Right cardiac atrium (tissue), 5 donors: Measurements from ENCODE around the gene FGF14. TPM values are rescaled to one million over a fixed set of nuclear protein-coding genes. Genes with fewer than 3 reads are reported as not detected.

ENCODE experiments used
- ATAC-seq, 2 donors: fragments of 200-7000 bp; cut with Tn5 transposase; one replicate each; pipeline versions ENCODE4 v1.8.0 to v1.9.1; 2020; ENCODE audit warnings: moderate library complexity in 2 of 2, mild to moderate bottlenecking in 1 of 2
- DNase-seq, 3 donors: peaks; one replicate each; pipeline ENCODE4 v3.0.0-alpha.2; 2020
- H3K27ac ChIP-seq: one replicate; pipeline ENCODE4 v1.5.1; 2013; ENCODE audit warnings: mild to moderate bottlenecking, low read length, control low read depth, moderate library complexity
- H3K27me3 ChIP-seq: one replicate; pipeline ENCODE4 v1.6.1; 2013; ENCODE audit not compliant: control insufficient read depth, insufficient read depth
- H3K4me1 ChIP-seq: one replicate; pipeline ENCODE4 v1.6.1; 2013; ENCODE audit warnings: low read length; ENCODE audit not compliant: control insufficient read depth, insufficient read depth
- H3K4me3 ChIP-seq: one replicate; pipeline ENCODE4 v1.5.1; 2013; ENCODE audit warnings: low read length, control low read depth
- H3K9me3 ChIP-seq: one replicate; pipeline ENCODE4 v1.6.1; 2013; ENCODE audit warnings: low read length; ENCODE audit not compliant: control insufficient read depth
- WGBS: extraction: QIAGEN DNeasy Blood & Tissue Kit; methylation state at CpG from one replicate; pipeline ENCODE4 v1.1.7; 2013; 5-methylcytosine and 5-hydroxymethylcytosine counted together
- intact Hi-C, 4 donors: fragments of 100-400 bp; cut with DNase I; formaldehyde crosslinking; loops; one replicate each; pipeline versions ENCODE4 v1.11.0 to v1.14.0; 2022 to 2023
- polyA plus RNA-seq: library from polyadenylated mRNA; stranded (reverse); fragments of 200-250 nt; gene quantifications from one replicate; pipeline ENCODE4 v1.2.3, GENCODE V29; 2013
- total RNA-seq, 4 donors: library from RNA; stranded (reverse); fragmentation: NEBNext Ultra II Directional; extraction: Animal tissue kit (Norgen Biotek cat#: 25700); gene quantifications; one replicate each; pipeline ENCODE4 v1.2.1, GENCODE V29; 2021
- donor health status: healthy with polysubstance abuse.
- donor health status: DM: no; HTN: yes; CAD: no.
- donor health status: DM: no; HTN: no; CAD: no.
- donor health status: DM: no; HTN: yes; CAD: no; lungs with severe emphysema.
- donor health status: DM: yes; HTN: yes; CAD: no.

FGF14 gene
- total and polyA plus RNA-seq, 5 donors, result 0.54 to 4.9 (median 3.0) TPM

DNA sequence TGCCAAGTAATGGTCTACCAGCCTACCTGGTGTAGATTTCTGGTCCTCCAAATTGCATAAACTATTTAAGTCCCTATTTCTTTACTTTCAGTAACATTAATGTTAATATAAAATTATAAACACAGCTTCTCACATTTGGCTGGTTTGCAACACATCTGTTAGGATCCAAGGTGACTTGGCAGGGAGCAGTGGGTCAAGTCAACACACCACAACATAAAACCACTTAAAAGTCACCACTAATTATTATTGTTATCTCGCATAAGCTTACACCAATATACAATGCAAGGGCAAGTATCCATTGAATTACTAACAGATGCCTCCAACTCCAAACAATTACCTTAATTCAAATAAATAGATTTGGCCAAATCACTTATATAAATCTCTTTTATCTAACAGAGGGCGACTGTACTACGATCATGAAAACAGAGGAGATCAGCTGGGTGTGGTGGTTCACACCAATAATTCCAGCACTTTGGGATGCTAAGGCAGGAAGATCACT, 74.7 kb downstream of the FGF14 start:
- Histone ChIP-seq H3K4me1 (no peaks in the 10 kb centered on the region), H3K27me3 (no peaks in the 10 kb centered on the region), H3K9me3 (no peaks in the 10 kb centered on the region), H3K27ac (no peak overlapping the region), H3K4me3 (no peak overlapping the region)
- intact Hi-C loops, result no loop called here
- WGBS, result 76% methylated on average over 3 of the region's 3 CpGs
- DNase-seq (no peak), ATAC-seq (no peak)

DNA sequence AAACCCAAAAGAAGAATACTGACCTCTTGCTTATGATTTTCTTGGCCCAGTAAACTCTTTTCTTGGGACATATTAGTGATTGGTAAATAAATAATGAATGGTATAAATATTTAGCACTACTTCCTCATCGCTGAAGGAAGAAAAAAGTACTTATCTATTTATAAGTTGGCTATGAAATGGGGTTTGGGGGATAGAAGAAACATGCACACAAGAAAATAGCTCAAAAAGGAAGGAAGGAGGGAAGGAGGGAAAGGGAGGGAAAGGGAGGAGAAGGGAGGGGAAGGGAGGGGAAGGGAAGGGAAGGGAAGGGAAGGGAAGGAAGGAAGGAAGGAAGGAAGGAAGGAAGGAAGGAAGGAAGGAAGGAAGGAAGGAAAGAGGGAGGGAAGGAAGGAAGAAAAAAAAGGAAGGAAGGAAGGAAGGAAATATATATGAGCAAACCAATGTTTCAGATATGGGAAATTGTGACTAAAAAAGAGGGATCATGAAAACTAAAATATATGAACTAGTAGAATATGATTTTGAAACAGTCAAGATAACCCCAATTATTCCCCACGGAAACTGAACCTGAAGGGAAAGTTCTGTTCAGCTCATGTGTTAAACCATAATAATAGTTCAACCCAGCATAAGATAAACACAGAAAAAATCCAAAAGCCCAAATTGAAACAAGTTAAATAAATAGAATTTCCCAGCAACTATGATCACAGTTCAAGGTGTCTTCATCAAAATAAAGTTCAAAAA, 75.3 kb downstream of the FGF14 start:
- no peak overlapping the region for H3K4me3 ChIP-seq
- intact Hi-C loops, result no loop called here
- H3K27me3 ChIP-seq, result no peaks in the 10 kb centered on the region
- no peak for DNase-seq
- ATAC-seq, result no peak
- no peak overlapping the region for H3K27ac ChIP-seq
- H3K4me1 ChIP-seq, result no peaks in the 10 kb centered on the region
- 67% methylated on average over 2 of the region's 2 CpGs for WGBS
- H3K9me3 ChIP-seq, result no peaks in the 10 kb centered on the region

DNA sequence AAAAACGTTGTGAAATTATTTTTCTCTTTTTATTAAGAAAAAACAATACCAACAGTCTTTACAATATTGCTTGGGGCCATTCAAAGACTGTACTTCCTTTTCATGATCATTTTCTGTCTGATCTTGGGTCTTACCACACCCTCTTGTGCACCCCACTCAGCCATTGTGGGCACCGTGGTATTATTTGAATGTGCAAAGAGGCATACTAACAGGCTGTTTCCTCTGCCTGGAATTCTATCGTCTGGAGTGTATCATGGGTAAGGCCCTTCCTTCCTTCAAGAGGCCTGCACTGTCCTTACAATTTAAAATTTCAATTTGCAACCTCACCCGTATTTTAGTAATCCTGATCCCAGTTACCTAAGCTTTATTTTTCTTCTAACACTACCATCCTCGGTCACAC, 76.5 kb downstream of the FGF14 start:
- no peak overlapping the region for H3K27ac ChIP-seq
- 54% methylated on average over 5 of the region's 5 CpGs for WGBS
- no peak overlapping the region for H3K4me3 ChIP-seq
- ATAC-seq (no peak), DNase-seq (no peak)
- intact Hi-C loops, result no loop called here
- H3K9me3 ChIP-seq, result no peaks in the 10 kb centered on the region
- no peaks in the 10 kb centered on the region for H3K4me1 ChIP-seq
- H3K27me3 ChIP-seq, result no peaks in the 10 kb centered on the region

DNA sequence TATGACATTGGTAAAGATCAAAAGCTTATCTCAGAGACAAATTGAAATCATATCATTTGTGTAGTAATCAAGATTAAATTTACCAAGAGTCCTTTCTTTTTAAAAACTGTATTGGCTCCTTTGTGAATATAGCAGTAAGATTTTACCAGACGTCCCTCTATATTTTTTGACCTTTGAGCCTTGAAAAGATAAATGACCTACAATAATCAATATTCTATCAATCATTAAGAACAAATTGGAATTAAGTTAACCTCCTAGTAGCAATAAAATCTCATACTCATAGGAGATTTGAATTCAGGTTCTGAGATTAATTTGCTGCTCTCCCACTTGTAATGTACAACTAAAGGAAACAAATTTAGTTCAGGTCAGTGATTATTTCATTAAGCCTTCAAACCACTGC, 78.3 kb downstream of the FGF14 start:
- H3K4me1 ChIP-seq, result peaks cover 5% of the 10 kb centered on the region
- intact Hi-C loops, result no loop called here
- no peaks in the 10 kb centered on the region for H3K27me3 ChIP-seq
- DNase-seq, result no peak
- H3K9me3 ChIP-seq, result no peaks in the 10 kb centered on the region
- 83% methylated on average over 1 of the region's 1 CpG for WGBS
- ATAC-seq, result no peak
- no peak overlapping the region for H3K27ac ChIP-seq
- H3K4me3 ChIP-seq, result no peak overlapping the region

DNA sequence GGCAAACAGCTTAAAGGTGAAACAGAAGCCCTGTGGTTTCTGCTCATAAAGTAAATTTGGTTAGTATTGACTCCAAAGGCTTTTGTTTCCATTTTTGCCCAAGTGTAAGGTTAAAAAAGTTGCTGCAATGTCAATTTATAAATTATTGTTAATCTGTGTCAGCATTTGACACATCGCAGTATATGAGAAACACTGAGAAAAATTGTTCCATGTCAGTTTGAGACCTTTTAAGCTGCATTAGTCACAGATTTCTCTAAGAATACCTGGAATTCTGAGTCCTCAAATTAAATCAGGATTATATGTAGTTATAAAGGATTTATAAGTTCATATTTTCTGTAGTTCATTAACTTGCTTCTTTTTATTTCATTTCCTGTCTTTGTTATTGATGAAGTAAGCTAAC, 78.8 kb downstream of the FGF14 start:
- WGBS, result 96% methylated on average over 1 of the region's 1 CpG
- DNase-seq (no peak), ATAC-seq (no peak)
- H3K4me1 ChIP-seq, result peaks cover 9% of the 10 kb centered on the region
- no peaks in the 10 kb centered on the region for H3K27me3 ChIP-seq
- no peak overlapping the region for H3K27ac ChIP-seq
- no peak overlapping the region for H3K4me3 ChIP-seq
- intact Hi-C loops, result no loop called here
- no peaks in the 10 kb centered on the region for H3K9me3 ChIP-seq

DNA sequence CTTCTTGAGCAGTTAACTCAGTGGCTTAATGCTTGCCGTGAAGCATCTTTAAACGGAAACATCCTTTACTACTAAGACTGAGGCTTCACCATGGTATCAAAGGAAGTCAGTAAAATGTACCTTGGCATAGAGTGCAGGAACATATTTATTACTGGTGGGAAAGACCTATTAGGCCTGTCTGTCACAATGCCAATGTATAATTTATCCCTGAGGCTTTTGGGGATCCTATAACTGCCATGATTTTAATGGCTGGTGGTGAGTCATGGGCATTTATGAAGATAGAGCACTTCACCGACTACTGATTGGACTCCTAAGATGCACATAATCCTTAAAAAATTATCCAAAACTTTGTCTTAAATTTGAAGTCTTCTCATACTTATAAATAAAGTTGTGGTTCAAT, 79.6 kb downstream of the FGF14 start:
- no peak for ATAC-seq
- Histone ChIP-seq H3K27me3 (no peaks in the 10 kb centered on the region), H3K27ac (no peak overlapping the region), H3K4me1 (peaks cover 12% of the 10 kb centered on the region), H3K4me3 (no peak overlapping the region), H3K9me3 (no peaks in the 10 kb centered on the region)
- no peak for DNase-seq
- intact Hi-C loops, result no loop called here
- 90% methylated on average over 3 of the region's 3 CpGs for WGBS

DNA sequence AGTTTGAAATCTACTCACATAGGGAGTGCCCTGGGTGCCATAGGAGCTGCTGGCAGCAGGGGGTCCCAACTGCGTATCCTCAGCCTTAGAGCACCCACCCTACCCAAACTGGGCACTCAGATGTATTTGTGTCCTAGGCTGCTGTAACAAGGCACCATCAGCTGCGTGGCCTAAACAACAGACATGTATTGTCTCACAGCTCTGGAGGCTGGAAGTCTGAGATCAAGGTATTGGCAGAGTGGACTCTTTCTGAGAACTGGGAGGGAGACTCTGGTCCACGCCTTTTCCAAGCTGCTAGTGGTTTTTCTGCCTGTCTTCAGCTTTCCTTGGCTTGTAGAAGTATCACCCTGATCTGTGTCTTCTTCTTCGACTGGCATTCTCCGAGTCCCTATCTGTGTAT, 83.6 kb downstream of the FGF14 start:
- Histone ChIP-seq H3K9me3 (no peaks in the 10 kb centered on the region), H3K27me3 (no peaks in the 10 kb centered on the region), H3K4me3 (no peak overlapping the region), H3K4me1 (peaks cover 12% of the 10 kb centered on the region), H3K27ac (peak overlapping the region; percentile 90)
- ATAC-seq, result peak; percentile 37 to 38
- intact Hi-C loops, result loop anchor here in 1 of 4 donors (10.0 kb wide), 1 partner anchor 77 kb away; no protein-coding TSS in a partner anchor
- peak in 1 of 3 donors; percentile 64 for DNase-seq
- WGBS, result 72% methylated on average over 5 of the region's 5 CpGs

DNA sequence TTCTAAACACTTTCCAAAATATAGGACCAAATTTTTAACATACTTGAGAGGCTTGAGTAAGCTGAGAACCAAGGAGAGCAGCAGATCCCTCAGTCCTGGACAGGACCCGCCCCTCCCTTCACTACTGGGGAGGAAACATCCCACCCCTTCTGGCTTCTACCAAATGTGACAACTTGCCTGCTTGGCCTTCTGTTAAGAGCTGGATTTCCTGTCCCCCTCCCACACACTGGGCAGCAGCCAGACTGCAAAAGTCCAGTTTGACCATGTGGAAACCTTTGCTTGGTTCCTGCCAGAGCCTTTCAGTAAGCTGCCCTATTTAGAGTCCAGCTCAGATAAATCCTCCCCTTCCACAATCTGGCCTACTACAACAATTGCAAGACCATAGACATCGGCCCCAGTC, 84.3 kb downstream of the FGF14 start:
- intact Hi-C loops, result loop anchor here in 1 of 4 donors (10.0 kb wide), 1 partner anchor 77 kb away; no protein-coding TSS in a partner anchor
- no peaks in the 10 kb centered on the region for H3K9me3 ChIP-seq
- peaks cover 12% of the 10 kb centered on the region for H3K4me1 ChIP-seq
- ATAC-seq, result peak; percentile 97 to 99
- no peak overlapping the region for H3K4me3 ChIP-seq
- H3K27me3 ChIP-seq, result no peaks in the 10 kb centered on the region
- peak; percentile 94 to 96 (median 94) for DNase-seq
- WGBS, result 31% methylated on average over 2 of the region's 2 CpGs
- peak overlapping the region; percentile 90 for H3K27ac ChIP-seq

DNA sequence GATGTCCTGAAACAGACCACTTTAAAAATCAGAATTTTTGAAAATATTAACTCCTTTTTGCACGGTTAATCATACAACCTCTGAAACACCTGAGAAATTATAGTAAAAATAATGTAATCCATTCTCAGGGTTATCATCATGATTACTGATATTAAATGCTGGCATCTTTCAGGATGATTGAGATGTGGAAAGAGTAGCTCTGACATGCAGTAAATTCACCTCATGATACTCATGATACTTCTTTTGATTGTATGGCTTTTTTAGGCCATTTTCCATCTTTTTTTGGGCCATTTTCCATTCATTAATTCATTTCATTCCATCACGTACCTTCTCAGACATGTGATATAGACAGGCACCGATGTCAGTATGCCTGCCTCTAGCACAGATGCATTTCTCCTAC, 85.1 kb downstream of the FGF14 start:
- 88% methylated on average over 3 of the region's 3 CpGs for WGBS
- H3K27me3 ChIP-seq, result no peaks in the 10 kb centered on the region
- ATAC-seq, result no peak
- no peak overlapping the region for H3K4me3 ChIP-seq
- DNase-seq, result no peak
- peaks cover 12% of the 10 kb centered on the region for H3K4me1 ChIP-seq
- no peak overlapping the region for H3K27ac ChIP-seq
- no peaks in the 10 kb centered on the region for H3K9me3 ChIP-seq
- intact Hi-C loops, result loop anchor here in 1 of 4 donors (10.0 kb wide), 1 partner anchor 78 kb away; no protein-coding TSS in a partner anchor

DNA sequence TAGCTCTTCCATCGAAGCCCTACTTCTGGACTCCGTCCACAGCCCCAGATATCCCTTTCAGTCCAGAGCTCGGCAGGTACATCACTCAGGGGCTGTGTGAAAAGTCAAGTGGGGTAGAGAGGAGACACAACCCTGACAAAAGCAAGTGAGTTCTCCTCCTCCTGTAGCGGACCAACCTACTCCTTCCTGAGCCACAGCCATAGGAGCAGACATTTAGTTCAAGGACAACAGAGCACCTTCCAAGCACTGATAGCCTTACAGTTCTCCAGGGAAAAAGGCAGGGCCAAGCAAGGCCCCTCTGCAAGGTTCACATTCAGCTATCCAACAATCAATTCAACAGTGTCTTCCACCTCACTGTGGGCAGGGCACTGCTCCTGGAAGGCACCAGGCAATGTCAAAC, 89.0 kb downstream of the FGF14 start:
- Histone ChIP-seq H3K4me1 (peaks cover under 1% of the 10 kb centered on the region), H3K27ac (no peak overlapping the region), H3K9me3 (no peaks in the 10 kb centered on the region), H3K27me3 (no peaks in the 10 kb centered on the region), H3K4me3 (no peak overlapping the region)
- 77% methylated on average over 4 of the region's 4 CpGs for WGBS
- intact Hi-C loops, result loop anchor here in 1 of 4 donors (10.0 kb wide), 1 partner anchor 82 kb away; no protein-coding TSS in a partner anchor
- DNase-seq (no peak), ATAC-seq (no peak)

DNA sequence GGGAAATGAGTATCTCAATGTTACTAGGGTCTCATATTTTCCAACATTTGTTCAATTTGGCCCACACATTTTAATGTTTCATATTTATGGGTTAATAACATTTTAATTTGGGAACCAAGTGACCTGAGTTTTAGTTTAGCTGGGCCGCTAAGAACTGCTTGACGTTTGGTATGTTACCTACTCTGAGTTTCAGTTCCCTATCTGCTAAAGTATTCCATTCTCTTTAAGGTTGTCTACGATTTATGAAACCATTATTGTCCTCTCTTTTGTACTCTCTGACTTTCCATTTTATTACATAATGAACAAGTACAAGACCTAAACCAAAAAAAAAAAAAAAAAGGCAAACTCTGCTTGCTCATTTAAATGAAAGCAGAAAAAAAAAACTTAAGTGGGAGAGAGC, 89.9 kb downstream of the FGF14 start:
- WGBS, result 75% methylated on average over 3 of the region's 3 CpGs
- H3K4me1 ChIP-seq, result no peaks in the 10 kb centered on the region
- intact Hi-C loops, result loop anchor here in 1 of 4 donors (10.0 kb wide), 1 partner anchor 83 kb away; no protein-coding TSS in a partner anchor
- no peak for ATAC-seq
- H3K9me3 ChIP-seq, result no peaks in the 10 kb centered on the region
- H3K27me3 ChIP-seq, result no peaks in the 10 kb centered on the region
- DNase-seq, result no peak
- H3K27ac ChIP-seq, result no peak overlapping the region
- H3K4me3 ChIP-seq, result no peak overlapping the region
